Measurements from ENCODE around the gene BEST3. TPM values are rescaled to one million over a fixed set of nuclear protein-coding genes. Genes with fewer than 3 reads are reported as not detected.

BEST3 gene
- total RNA-seq, 1 donor: under 0.01 TPM

DNA sequence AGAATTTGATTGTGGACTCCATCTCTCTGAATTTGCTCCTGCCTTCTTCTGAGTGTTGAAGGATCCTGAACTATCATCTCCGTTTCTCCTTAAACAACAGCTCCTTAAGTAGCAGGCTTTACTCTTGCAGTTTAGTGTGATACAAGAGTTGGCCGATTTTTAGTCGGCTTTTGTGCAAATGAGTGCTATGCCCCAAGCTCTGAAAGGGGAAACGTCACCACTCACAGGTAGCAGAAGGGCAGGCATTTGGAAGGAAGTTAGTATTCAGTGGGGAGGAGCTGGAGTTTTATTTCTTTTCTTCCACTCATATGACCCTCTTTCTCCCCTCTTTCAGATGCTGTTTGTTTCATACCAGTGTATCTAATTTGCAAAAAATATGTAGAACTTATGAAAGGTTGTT, 51.9 kb downstream of the BEST3 start:
- no peak overlapping the region for H3K4me3 ChIP-seq (ENCODE audit: low read depth, low read length)
- TF ChIP-seq, protein P1, sequence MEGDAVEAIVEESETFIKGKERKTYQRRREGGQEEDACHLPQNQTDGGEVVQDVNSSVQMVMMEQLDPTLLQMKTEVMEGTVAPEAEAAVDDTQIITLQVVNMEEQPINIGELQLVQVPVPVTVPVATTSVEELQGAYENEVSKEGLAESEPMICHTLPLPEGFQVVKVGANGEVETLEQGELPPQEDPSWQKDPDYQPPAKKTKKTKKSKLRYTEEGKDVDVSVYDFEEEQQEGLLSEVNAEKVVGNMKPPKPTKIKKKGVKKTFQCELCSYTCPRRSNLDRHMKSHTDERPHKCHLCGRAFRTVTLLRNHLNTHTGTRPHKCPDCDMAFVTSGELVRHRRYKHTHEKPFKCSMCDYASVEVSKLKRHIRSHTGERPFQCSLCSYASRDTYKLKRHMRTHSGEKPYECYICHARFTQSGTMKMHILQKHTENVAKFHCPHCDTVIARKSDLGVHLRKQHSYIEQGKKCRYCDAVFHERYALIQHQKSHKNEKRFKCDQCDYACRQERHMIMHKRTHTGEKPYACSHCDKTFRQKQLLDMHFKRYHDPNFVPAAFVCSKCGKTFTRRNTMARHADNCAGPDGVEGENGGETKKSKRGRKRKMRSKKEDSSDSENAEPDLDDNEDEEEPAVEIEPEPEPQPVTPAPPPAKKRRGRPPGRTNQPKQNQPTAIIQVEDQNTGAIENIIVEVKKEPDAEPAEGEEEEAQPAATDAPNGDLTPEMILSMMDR (IDR thresholded peaks at IDR 0.05; ENCODE audit: insufficient read depth, low read depth, low read length): no peak
- DNase-seq (ENCODE audit: low read depth): no peak

DNA sequence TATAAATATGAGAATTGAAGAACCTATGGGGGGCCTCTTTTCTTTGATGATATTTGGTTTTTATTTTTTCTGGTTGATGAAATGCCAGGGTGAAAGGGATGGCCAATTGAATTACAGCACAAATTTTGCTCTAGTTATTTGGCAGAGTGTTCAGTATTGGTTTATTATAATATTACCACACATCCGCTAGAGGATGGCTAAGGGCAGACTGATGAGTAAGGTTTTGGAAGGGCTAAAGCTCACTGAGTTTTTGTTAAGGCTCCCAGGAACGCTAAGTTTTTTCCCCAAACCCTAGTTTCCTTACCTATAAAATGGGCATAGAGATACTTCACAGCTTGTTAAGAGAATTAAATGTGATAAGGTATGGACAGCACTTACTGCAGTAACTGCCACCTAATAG, 54.1 kb downstream of the BEST3 start:
- DNase-seq (ENCODE audit: low read depth): no peak
- H3K4me3 ChIP-seq (ENCODE audit: low read depth, low read length): no peak overlapping the region
- TF ChIP-seq, protein P1 (IDR thresholded peaks at IDR 0.05; ENCODE audit: insufficient read depth, low read depth, low read length): no peak

DNA sequence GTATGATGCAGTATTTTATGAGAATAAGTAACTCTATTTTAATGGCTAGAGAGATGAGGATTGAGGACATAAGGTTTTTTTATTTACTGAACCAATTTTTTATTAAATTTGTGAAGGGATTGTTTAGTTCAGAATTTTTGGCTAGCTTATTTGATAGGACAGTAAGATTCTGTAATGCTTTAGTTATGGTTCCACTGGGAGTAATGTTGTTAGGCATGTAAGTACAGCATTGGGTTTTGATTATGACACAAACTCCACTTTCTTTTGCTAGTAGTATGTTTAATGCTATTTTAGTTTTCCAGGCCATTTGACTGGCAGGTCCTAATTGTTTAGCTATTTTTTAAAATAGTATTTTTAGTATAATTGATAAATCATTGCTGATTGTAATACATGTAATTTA, 54.6 kb downstream of the BEST3 start:
- TF ChIP-seq, protein P1 (IDR thresholded peaks at IDR 0.05; ENCODE audit: insufficient read depth, low read depth, low read length): no peak
- no peak overlapping the region for H3K4me3 ChIP-seq (ENCODE audit: low read depth, low read length)
- no peak for DNase-seq (ENCODE audit: low read depth)

DNA sequence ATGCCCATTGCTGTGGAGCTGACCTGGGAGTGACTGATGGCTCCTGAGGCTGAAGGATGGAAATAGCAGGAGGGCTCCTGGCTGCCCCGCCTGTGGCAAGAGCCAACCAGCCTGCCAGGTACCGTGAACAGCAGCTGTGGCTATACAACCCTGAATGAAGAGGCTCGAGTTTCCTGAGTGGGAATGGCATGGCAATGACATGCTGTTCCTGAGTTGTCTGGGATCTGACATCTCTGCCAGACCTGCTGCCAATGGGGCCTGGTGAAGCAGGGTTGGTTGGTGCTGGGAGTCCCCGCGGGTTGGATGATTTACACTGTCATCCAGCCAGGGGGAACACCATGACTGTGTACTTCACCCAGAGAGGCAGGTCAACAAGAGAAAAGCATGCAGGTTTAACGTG, 56.6 kb downstream of the BEST3 start:
- TF ChIP-seq, protein P1 (IDR thresholded peaks at IDR 0.05; ENCODE audit: insufficient read depth, low read depth, low read length): no peak
- DNase-seq (ENCODE audit: low read depth): no peak
- H3K4me3 ChIP-seq (ENCODE audit: low read depth, low read length): no peak overlapping the region

DNA sequence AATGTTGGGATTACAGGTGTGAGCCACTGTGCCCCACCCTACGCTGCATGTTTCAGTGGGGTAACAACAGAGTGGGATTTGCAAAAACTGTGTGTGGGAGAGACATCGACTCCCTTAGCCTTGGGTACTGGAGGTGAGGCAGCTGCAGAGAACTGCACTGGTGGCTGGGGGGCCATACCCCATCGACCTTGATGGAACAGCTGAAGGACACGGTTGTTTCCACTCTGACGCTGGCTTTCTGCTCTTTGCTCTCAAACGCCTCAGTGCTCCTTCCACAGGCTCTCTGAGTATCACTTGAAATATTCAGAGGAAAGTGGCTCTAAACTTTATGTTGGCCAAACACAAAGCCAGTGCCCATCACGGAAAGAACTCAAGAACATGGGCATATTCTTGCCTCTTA, 57.6 kb downstream of the BEST3 start:
- TF ChIP-seq, protein P1 (IDR thresholded peaks at IDR 0.05; ENCODE audit: insufficient read depth, low read depth, low read length): no peak
- no peak overlapping the region for H3K4me3 ChIP-seq (ENCODE audit: low read depth, low read length)
- no peak for DNase-seq (ENCODE audit: low read depth)

DNA sequence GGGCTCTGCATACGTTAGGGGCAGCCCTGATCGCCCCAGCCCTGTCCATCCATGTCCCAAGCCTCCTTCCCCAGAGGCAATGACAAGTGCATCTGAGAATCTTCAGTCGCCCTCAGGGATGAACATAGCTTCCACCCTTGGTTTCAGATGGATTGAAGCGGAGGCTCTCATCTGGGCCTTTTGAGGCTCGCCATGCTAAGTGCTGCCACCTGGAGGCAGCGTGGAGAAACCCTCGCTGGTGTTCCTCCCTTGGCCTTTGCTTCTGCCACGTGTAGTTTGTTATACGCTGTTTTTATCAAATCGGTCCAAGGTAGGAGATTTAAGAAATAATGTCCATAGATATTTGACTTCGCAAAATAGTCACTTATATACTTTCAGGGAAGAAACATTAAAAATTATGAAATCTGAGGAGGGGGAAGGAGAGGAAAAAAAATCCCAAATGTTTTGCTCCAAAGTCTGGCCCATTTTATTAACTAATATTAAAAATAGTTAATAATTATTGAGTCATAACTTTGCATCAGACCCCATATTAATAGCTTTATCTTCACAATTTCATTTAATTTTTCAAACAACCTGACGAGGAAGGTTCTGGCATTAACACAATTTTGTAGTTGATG, 59.6 kb downstream of the BEST3 start:
- no peak overlapping the region for H3K4me3 ChIP-seq (ENCODE audit: low read depth, low read length)
- DNase-seq (ENCODE audit: low read depth): peak; percentile 70
- TF ChIP-seq, protein P1 (IDR thresholded peaks at IDR 0.05; ENCODE audit: insufficient read depth, low read depth, low read length): peak; percentile 93

DNA sequence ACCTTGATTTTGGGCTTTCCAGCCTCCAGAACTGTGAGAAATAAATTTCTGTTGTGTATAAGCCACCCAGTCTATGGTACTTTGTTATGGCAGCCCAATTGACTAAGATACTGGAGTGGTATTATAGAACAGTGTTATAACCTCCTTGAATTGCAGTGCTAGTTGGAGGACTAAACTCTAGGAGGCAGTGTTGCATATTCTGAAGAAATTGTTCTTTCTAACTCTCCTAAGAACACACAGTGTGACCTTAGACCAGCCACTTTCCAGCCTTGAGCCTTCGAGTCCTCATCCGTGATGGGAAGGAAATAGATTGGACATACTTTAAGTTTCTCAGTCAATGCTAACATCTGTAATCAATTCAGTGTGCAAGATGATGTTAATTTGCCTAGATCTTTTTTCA, 66.0 kb downstream of the BEST3 start:
- TF ChIP-seq, protein P1 (IDR thresholded peaks at IDR 0.05; ENCODE audit: insufficient read depth, low read depth, low read length): no peak

More for the DNA sequence above, 66.0 kb downstream of the BEST3 start:
- no peak for DNase-seq (ENCODE audit: low read depth)
- no peak overlapping the region for H3K4me3 ChIP-seq (ENCODE audit: low read depth, low read length)
